ENCODE data around the gene POU6F1. TPM values are rescaled to one million over a fixed set of nuclear protein-coding genes. Genes with fewer than 3 reads are reported as not detected.
A peak's percentile ranks its signal among the peaks of the same experiment; 100 is the strongest.

The POU6F1 gene
- total and polyA plus RNA-seq, 2 donors (not counting 1 experiment from before 2014, with no cell fraction given), result 3.3 to 4.8 TPM

GRCh38 chr12:51171884-51172514 lies 45.9 kb downstream of the POU6F1 start:
- H3K4me3 ChIP-seq (replicated peaks in 1 of 4; ENCODE audit: control extremely low read depth in 1 of 4, insufficient read depth in 1 of 4, low read depth in 3 of 4, low read length in 4 of 4), result peak overlapping the region; percentile 75 to 99 (median 96)
- H3K9ac ChIP-seq (ENCODE audit: insufficient read depth, low read length), result peak overlapping the region; percentile 99
- H3K27ac ChIP-seq (ENCODE audit: insufficient read depth, low read length), result peak overlapping the region; percentile 100
- TF ChIP-seq EZH2 (IDR thresholded peaks at IDR 0.05; ENCODE audit: low read length, missing control alignments) (no peak), CTCF (conservative IDR thresholded peaks at IDR 0.05 in 1 of 2, IDR thresholded peaks at IDR 0.05 in 1 of 2; ENCODE audit: low read depth in 1 of 2, low read length in 2 of 2) (no peak)
- H3K4me1 ChIP-seq (ENCODE audit: control insufficient read depth, extremely low read depth, insufficient read depth, low read length), result peaks cover 3% of the 10 kb centered on the region
- H3K36me3 ChIP-seq (ENCODE audit: control insufficient read depth, insufficient read depth, low read length), result no peaks in the 10 kb centered on the region
- no peaks in the 10 kb centered on the region for H3K27me3 ChIP-seq (ENCODE audit: control insufficient read depth, insufficient read depth, low read length)
- peak overlapping the region; percentile 94 for H3K4me2 ChIP-seq (ENCODE audit: extremely low read depth, insufficient read depth, low read length)
- H4K20me1 ChIP-seq (ENCODE audit: control insufficient read depth, extremely low read depth, insufficient read depth, low read length), result no peaks in the 10 kb centered on the region
- peaks cover 38% of the 10 kb centered on the region for H3K79me2 ChIP-seq (ENCODE audit: control insufficient read depth, insufficient read depth, low read length)
- DNase-seq (ENCODE audit: low read depth in 2 of 2), result peak; percentile 31 to 52
- H2AFZ ChIP-seq (ENCODE audit: low read length), result peak overlapping the region; percentile 69
- no peaks in the 10 kb centered on the region for H3K9me3 ChIP-seq (ENCODE audit: control insufficient read depth, insufficient read depth, low read depth, low read length)

- Histone ChIP-seq H3K79me2 (ENCODE audit: control insufficient read depth, insufficient read depth, low read length) (peaks cover 35% of the 10 kb centered on the region), H3K27ac (ENCODE audit: insufficient read depth, low read length) (no peak overlapping the region), H3K4me2 (ENCODE audit: extremely low read depth, insufficient read depth, low read length) (no peak overlapping the region), H3K36me3 (ENCODE audit: control insufficient read depth, insufficient read depth, low read length) (no peaks in the 10 kb centered on the region), H3K9ac (ENCODE audit: insufficient read depth, low read length) (no peak overlapping the region), H3K9me3 (ENCODE audit: control insufficient read depth, insufficient read depth, low read depth, low read length) (no peaks in the 10 kb centered on the region), H3K4me1 (ENCODE audit: control insufficient read depth, extremely low read depth, insufficient read depth, low read length) (no peaks in the 10 kb centered on the region), H2AFZ (ENCODE audit: low read length) (no peak overlapping the region), H3K27me3 (ENCODE audit: control insufficient read depth, insufficient read depth, low read length) (no peaks in the 10 kb centered on the region), H4K20me1 (ENCODE audit: control insufficient read depth, extremely low read depth, insufficient read depth, low read length) (no peaks in the 10 kb centered on the region), H3K4me3 (replicated peaks in 1 of 4; ENCODE audit: control extremely low read depth in 1 of 4, insufficient read depth in 1 of 4, low read depth in 3 of 4, low read length in 4 of 4) (no peak overlapping the region)
- DNase-seq (ENCODE audit: low read depth in 2 of 2), result no peak
- TF ChIP-seq EZH2 (IDR thresholded peaks at IDR 0.05; ENCODE audit: low read length, missing control alignments) (no peak), CTCF (conservative IDR thresholded peaks at IDR 0.05 in 1 of 2, IDR thresholded peaks at IDR 0.05 in 1 of 2; ENCODE audit: low read depth in 1 of 2, low read length in 2 of 2) (no peak)
Observed at GRCh38 chr12:51163795-51164194, 54.1 kb downstream of the POU6F1 start.

GRCh38 chr12:51162217-51162616 lies 55.6 kb downstream of the POU6F1 start:
- Histone ChIP-seq H3K27ac (ENCODE audit: insufficient read depth, low read length) (no peak overlapping the region), H3K36me3 (ENCODE audit: control insufficient read depth, insufficient read depth, low read length) (no peaks in the 10 kb centered on the region), H3K9ac (ENCODE audit: insufficient read depth, low read length) (no peak overlapping the region), H2AFZ (ENCODE audit: low read length) (no peak overlapping the region), H3K4me1 (ENCODE audit: control insufficient read depth, extremely low read depth, insufficient read depth, low read length) (no peaks in the 10 kb centered on the region), H4K20me1 (ENCODE audit: control insufficient read depth, extremely low read depth, insufficient read depth, low read length) (no peaks in the 10 kb centered on the region), H3K4me2 (ENCODE audit: extremely low read depth, insufficient read depth, low read length) (no peak overlapping the region), H3K27me3 (ENCODE audit: control insufficient read depth, insufficient read depth, low read length) (no peaks in the 10 kb centered on the region), H3K79me2 (ENCODE audit: control insufficient read depth, insufficient read depth, low read length) (peaks cover 24% of the 10 kb centered on the region), H3K9me3 (ENCODE audit: control insufficient read depth, insufficient read depth, low read depth, low read length) (no peaks in the 10 kb centered on the region), H3K4me3 (replicated peaks in 1 of 4; ENCODE audit: control extremely low read depth in 1 of 4, insufficient read depth in 1 of 4, low read depth in 3 of 4, low read length in 4 of 4) (no peak overlapping the region)
- TF ChIP-seq CTCF (conservative IDR thresholded peaks at IDR 0.05 in 1 of 2, IDR thresholded peaks at IDR 0.05 in 1 of 2; ENCODE audit: low read depth in 1 of 2, low read length in 2 of 2) (no peak), EZH2 (IDR thresholded peaks at IDR 0.05; ENCODE audit: low read length, missing control alignments) (no peak)
- DNase-seq (ENCODE audit: low read depth in 2 of 2), result no peak
